Gastroesophageal sphincter (tissue), 3 donors: ENCODE results near the gene NFATC2IP.

ENCODE experiments used
- CTCF ChIP-seq, 4 experiments: fragments of 200-600 bp in 2 of 4; fragments of 450-650 bp in 2 of 4; sonication (generic) in 1 of 4; IDR thresholded peaks; one replicate each; pipeline ENCODE4 v1.5.1; 2017 to 2019; ENCODE audit warnings: antibody characterized with exemption in 4 of 4, mild to moderate bottlenecking in 2 of 4, moderate library complexity in 2 of 4
- POLR2A ChIP-seq, 2 donors: fragments of 450-650 bp; IDR thresholded peaks; one replicate each; pipeline ENCODE4 v1.6.1; 2017; ENCODE audit warnings: antibody characterized with exemption in 2 of 2, mild to moderate bottlenecking in 2 of 2, moderate library complexity in 1 of 2
- POLR2AphosphoS5 ChIP-seq: sonication (generic); formaldehyde crosslinking; IDR thresholded peaks from one replicate; pipeline ENCODE4 v1.6.1; 2017; ENCODE audit warnings: antibody characterized with exemption

GRCh38 chr16:28904363-28904762, 46.4 kb upstream of the NFATC2IP start:
- TF ChIP-seq CTCF (IDR thresholded peaks at IDR 0.05), result no peak
- no peak for TF ChIP-seq POLR2A (IDR thresholded peaks at IDR 0.05)
- no peak for TF ChIP-seq POLR2AphosphoS5
